HepG2 (cell line): ENCODE results near the gene LTV1. TPM values are rescaled to one million over a fixed set of nuclear protein-coding genes. Genes with fewer than 3 reads are reported as not detected.

Experiments
- ARID5B ChIP-seq: IDR thresholded peaks from 2 replicates; pipeline ENCODE4 v1.4.0; 2020; ENCODE audit warnings: mild to moderate bottlenecking, missing genetic modification reagents
- BCL3 ChIP-seq: sonication (generic); formaldehyde crosslinking; IDR thresholded peaks from 2 replicates; pipeline ENCODE4 v1.5.1; 2020; ENCODE audit warnings: mild to moderate bottlenecking, missing genetic modification reagents, moderate library complexity
- CSRNP1 ChIP-seq: sonication (generic); formaldehyde crosslinking; IDR thresholded peaks from 2 replicates; pipeline ENCODE4 v1.8.1; 2023; ENCODE audit warnings: mild to moderate bottlenecking, missing genetic modification reagents
- IKZF4 ChIP-seq: sonication (generic); formaldehyde crosslinking; IDR thresholded peaks from 2 replicates; pipeline ENCODE4 v1.5.1; 2020; ENCODE audit warnings: borderline replicate concordance, mild to moderate bottlenecking, low read depth, missing genetic modification reagents; ENCODE audit errors: not compliant biosample characterization
- MED13 ChIP-seq: sonication (generic); formaldehyde crosslinking; IDR thresholded peaks from 2 replicates; pipeline ENCODE4 v1.5.0; 2020; ENCODE audit warnings: missing genetic modification reagents
- MLXIP ChIP-seq: sonication (generic); formaldehyde crosslinking; IDR thresholded peaks from 2 replicates; pipeline ENCODE4 v1.9.0; 2021; ENCODE audit warnings: missing genetic modification reagents, borderline replicate concordance
- NRL ChIP-seq: sonication (generic); formaldehyde crosslinking; IDR thresholded peaks from 2 replicates; pipeline ENCODE4 v1.5.0; 2020; ENCODE audit warnings: missing genetic modification reagents, mild to moderate bottlenecking, moderate library complexity, borderline replicate concordance
- SNAPC2 ChIP-seq: sonication (generic); formaldehyde crosslinking; IDR thresholded peaks from 2 replicates; pipeline ENCODE4 v1.8.1; 2022; ENCODE audit warnings: mild to moderate bottlenecking, missing genetic modification reagents
- SYNCRIP ChIP-seq: fragments of 200-400 bp; formaldehyde crosslinking; IDR thresholded peaks from 2 replicates; pipeline ENCODE4 v1.6.1; 2018; ENCODE audit warnings: mild to moderate bottlenecking, low read depth, low read length; ENCODE audit not compliant: insufficient read depth
- TBX2 ChIP-seq: sonication (generic); formaldehyde crosslinking; IDR thresholded peaks from 2 replicates; pipeline ENCODE4 v1.5.0; 2020; ENCODE audit warnings: missing genetic modification reagents, mild to moderate bottlenecking, borderline replicate concordance
- TFDP2 ChIP-seq: sonication (generic); formaldehyde crosslinking; IDR thresholded peaks from 2 replicates; pipeline ENCODE4 v1.4.0; 2020; ENCODE audit warnings: missing genetic modification reagents
- ZFP62 ChIP-seq: sonication (generic); formaldehyde crosslinking; IDR thresholded peaks from 2 replicates; pipeline ENCODE4 v1.4.0; 2020; ENCODE audit warnings: missing genetic modification reagents
- ZNF256 ChIP-seq: sonication (generic); formaldehyde crosslinking; conservative IDR thresholded peaks from 2 replicates; pipeline ENCODE4 v1.4.0; 2020; ENCODE audit warnings: missing genetic modification reagents
- ZNF30 ChIP-seq: sonication (generic); formaldehyde crosslinking; IDR thresholded peaks from 2 replicates; pipeline ENCODE4 v1.5.0; 2020; ENCODE audit warnings: mild to moderate bottlenecking, missing genetic modification reagents
- ZNF382 ChIP-seq: sonication (generic); formaldehyde crosslinking; IDR thresholded peaks from 2 replicates; pipeline ENCODE4 v1.5.0; 2020; ENCODE audit warnings: missing genetic modification reagents, mild to moderate bottlenecking, borderline replicate concordance
- ZNF441 ChIP-seq: sonication (generic); formaldehyde crosslinking; IDR thresholded peaks from 2 replicates; pipeline ENCODE4 v1.7.0; 2021; ENCODE audit warnings: missing genetic modification reagents, borderline replicate concordance
- ZNF468 ChIP-seq: sonication (generic); formaldehyde crosslinking; IDR thresholded peaks from 2 replicates; pipeline ENCODE4 v1.8.0; 2022; ENCODE audit warnings: mild to moderate bottlenecking, moderate library complexity, missing genetic modification reagents
- ZNF607 ChIP-seq: sonication (generic); formaldehyde crosslinking; IDR thresholded peaks from 2 replicates; pipeline ENCODE4 v1.5.1; 2020; ENCODE audit warnings: missing genetic modification reagents, mild to moderate bottlenecking, borderline replicate concordance
- ZNF773 ChIP-seq: sonication (generic); formaldehyde crosslinking; IDR thresholded peaks from 2 replicates; pipeline ENCODE4 v1.4.0; 2020; ENCODE audit warnings: missing genetic modification reagents, borderline replicate concordance
- ZNF883 ChIP-seq: sonication (generic); formaldehyde crosslinking; IDR thresholded peaks from 2 replicates; pipeline ENCODE4 v1.5.1; 2020; ENCODE audit warnings: mild to moderate bottlenecking, missing genetic modification reagents; ENCODE audit errors: not compliant biosample characterization
- polyA plus RNA-seq, 8 experiments: library from polyadenylated mRNA; depleted of rRNA in 3 of 8; stranded (reverse) in 7 of 8; unstranded in 1 of 8; fragments of >200 nt; fragmentation: Illumina TruSeq in 4 of 8; extraction: Trizol in 4 of 8; gene quantifications; 2 replicates each; pipeline versions ENCODE4 v1.2.1 to v1.2.3, GENCODE V29; 2011 to 2016; ENCODE audit warnings: low read depth in 4 of 8, missing spikeins in 1 of 8, mixed read lengths in 1 of 8; ENCODE audit not compliant: insufficient read depth in 1 of 8
- total RNA-seq, 5 experiments: library from RNA; depleted of rRNA; stranded (reverse); fragments of >200 nt; fragmentation: Illumina TruSeq; extraction: Trizol; gene quantifications; 2 replicates each; pipeline ENCODE4 v1.2.3, GENCODE V29; 2016; ENCODE audit warnings: low read depth in 1 of 5

The LTV1 gene
- total and polyA plus RNA-seq, 2 of the 13 experiments (the other 11 are each of a cell fraction or from before 2014, with no cell fraction given) = 21.1 to 85.8 TPM

- no peak for TF ChIP-seq BCL3 (CRISPR knock-in tag)
- peak; percentile 6; the same call in 1 of the 2 replicates for TF ChIP-seq ZNF773 (CRISPR knock-in tag)
- TF ChIP-seq ZNF441 (CRISPR knock-in tag) = no peak
- no peak for TF ChIP-seq ZFP62 (CRISPR knock-in tag)
- TF ChIP-seq IKZF4 (CRISPR knock-in tag) = no peak
- no peak for TF ChIP-seq ZNF883 (CRISPR knock-in tag)
- TF ChIP-seq MLXIP (CRISPR knock-in tag) = no peak
- TF ChIP-seq TFDP2 (CRISPR knock-in tag) = no peak
- no peak for TF ChIP-seq ZNF607 (CRISPR knock-in tag)
- TF ChIP-seq TBX2 (CRISPR knock-in tag) = no peak
- TF ChIP-seq ZNF468 (CRISPR knock-in tag) = no peak
- no peak for TF ChIP-seq NRL (CRISPR knock-in tag)
- no peak for TF ChIP-seq SYNCRIP
- no peak for TF ChIP-seq ZNF382
- TF ChIP-seq MED13 (CRISPR knock-in tag) = no peak
- no peak for TF ChIP-seq CSRNP1 (CRISPR knock-in tag)
- no peak for TF ChIP-seq ZNF30 (CRISPR knock-in tag)
- no peak for TF ChIP-seq SNAPC2 (CRISPR knock-in tag)
- no peak for TF ChIP-seq ZNF256
- TF ChIP-seq ARID5B (CRISPR knock-in tag) = no peak
Measured at GRCh38 chr6:143843677-143843999, 500 bp downstream of the LTV1 start (continued).
